Fibroblast of skin of back (primary cell): ENCODE measurements around the gene LRRC71.
A peak's percentile ranks its signal among the peaks of the same experiment; 100 is the strongest.

ENCODE experiments used
- DNase-seq: peaks from one replicate; pipeline ENCODE4 v3.0.0-alpha.2; 2013

Gene LRRC71

GRCh38 chr1:156892190-156893047 lies 28.0 kb upstream of the LRRC71 start:
- DNase-seq = peak; percentile 88

- peak; percentile 73 for DNase-seq
These were observed 27.1 kb upstream of the LRRC71 start, which contains the start of gene PEAR1 for GRCh38 chr1:156893048-156893953. Gene PEAR1 (plus strand): TSS chr1:156893718. CDS start chr1:156903927, 10,209 bp downstream.

GRCh38 chr1:156894001-156894400 lies 26.4 kb upstream of the LRRC71 start:
- DNase-seq = peak; percentile 25

- DNase-seq = peak; percentile 51
These were observed 25.5 kb upstream of the LRRC71 start for GRCh38 chr1:156894711-156895454.

- peak; percentile 74 for DNase-seq
These were observed 25.0 kb upstream of the LRRC71 start for GRCh38 chr1:156895455-156895812.

GRCh38 chr1:156895927-156896326 lies 24.5 kb upstream of the LRRC71 start:
- no peak for DNase-seq

GRCh38 chr1:156896490-156897033 lies 23.9 kb upstream of the LRRC71 start:
- peak; percentile 96 for DNase-seq

- peak; percentile 92 for DNase-seq
These were observed 23.2 kb upstream of the LRRC71 start for GRCh38 chr1:156897078-156897825.

GRCh38 chr1:156898161-156898566 lies 22.3 kb upstream of the LRRC71 start:
- peak; percentile 76 for DNase-seq

- no peak for DNase-seq
These were observed 21.3 kb upstream of the LRRC71 start for GRCh38 chr1:156898971-156899664.

GRCh38 chr1:156899956-156900718 lies 20.3 kb upstream of the LRRC71 start:
- DNase-seq = no peak

GRCh38 chr1:156900896-156901589 lies 19.4 kb upstream of the LRRC71 start:
- DNase-seq = no peak

GRCh38 chr1:156901590-156901900 lies 18.9 kb upstream of the LRRC71 start:
- no peak for DNase-seq

- peak; percentile 45 for DNase-seq
These were observed 18.2 kb upstream of the LRRC71 start for GRCh38 chr1:156901966-156902915.

GRCh38 chr1:156903328-156904091 lies 16.9 kb upstream of the LRRC71 start:
- DNase-seq = no peak

GRCh38 chr1:156904187-156904959 lies 16.1 kb upstream of the LRRC71 start:
- no peak for DNase-seq

GRCh38 chr1:156905176-156905575 lies 15.3 kb upstream of the LRRC71 start:
- no peak for DNase-seq
